ENCODE measurements around the gene TMEM215. TPM values are rescaled to one million over a fixed set of nuclear protein-coding genes. Genes with fewer than 3 reads are reported as not detected.

TMEM215 gene
- total and polyA plus RNA-seq, 2 of the 8 experiments (the other 6 are each of a cell fraction or from before 2014, with no cell fraction given) = 0.33 to 0.67 TPM

- no peaks in the 10 kb centered on the region; a peak in 1 of 4 replicates for H3K9me3 ChIP-seq (ENCODE audit: insufficient read depth in 2 of 2, low read depth in 1 of 2, low read length in 1 of 2)
- no peaks in the 10 kb centered on the region for H3K4me1 ChIP-seq (replicated peaks in 1 of 4; ENCODE audit: control insufficient read depth in 3 of 4, insufficient read depth in 4 of 4, low read length in 3 of 4)
- no peak overlapping the region for H4K8ac ChIP-seq (ENCODE audit: extremely low read depth, insufficient read depth, low read length)
- no peak overlapping the region for H3K27ac ChIP-seq (ENCODE audit: low read depth, low read length)
- H3K4ac ChIP-seq (replicated peaks; ENCODE audit: insufficient read length, low read depth, low read length) = no peak overlapping the region
- no peak overlapping the region for H2AK5ac ChIP-seq (ENCODE audit: low read depth, low read length)
- DNase-seq (ENCODE audit: low read depth in 1 of 2, low spot score in 2 of 2) (no peak), FAIRE-seq (no peak)
- no peak overlapping the region for H2BK5ac ChIP-seq (ENCODE audit: low read depth, low read length)
- no peak for TF ChIP-seq TAF7 (optimal IDR thresholded peaks at IDR 0.05; ENCODE audit: borderline replicate concordance, low read depth, low read length)
- no peak for TF ChIP-seq ZNF274 (IDR thresholded peaks at IDR 0.05; ENCODE audit: borderline replicate concordance, extremely low read depth, low read length)
- TF ChIP-seq CHD1 (IDR thresholded peaks at IDR 0.05; ENCODE audit: low read depth, low read length) = no peak
- TF ChIP-seq BACH1 (IDR thresholded peaks at IDR 0.05; ENCODE audit: low read length) = no peak
- TF ChIP-seq POLR2A (IDR thresholded peaks at IDR 0.05; ENCODE audit: control extremely low read depth in 1 of 2, low read depth in 2 of 2, low read length in 2 of 2) = no peak
- TF ChIP-seq JUND (IDR thresholded peaks at IDR 0.05; ENCODE audit: low read length) = no peak
- TF ChIP-seq TBP (IDR thresholded peaks at IDR 0.05; ENCODE audit: low read depth, low read length) = no peak
- TF ChIP-seq SUZ12 (IDR thresholded peaks at IDR 0.05; ENCODE audit: low read length) = no peak
- no peak for TF ChIP-seq SP4 (IDR thresholded peaks at IDR 0.05; ENCODE audit: low read length)
- TF ChIP-seq RAD21 (IDR thresholded peaks at IDR 0.05 in 1 of 2, conservative IDR thresholded peaks at IDR 0.05 in 1 of 2; ENCODE audit: low read depth in 2 of 2, low read length in 2 of 2) = no peak
- no peak for TF ChIP-seq HDAC6 (IDR thresholded peaks at IDR 0.05; ENCODE audit: low read depth, low read length)
- H2BK120ac ChIP-seq (replicated peaks; ENCODE audit: low read depth, low read length) = no peak overlapping the region
- H3K18ac ChIP-seq (ENCODE audit: extremely low read depth, low read length) = no peak overlapping the region
- H3K79me2 ChIP-seq (ENCODE audit: control insufficient read depth in 1 of 2, insufficient read depth in 2 of 2, low read length in 2 of 2) = no peaks in the 10 kb centered on the region
- H3K23ac ChIP-seq (ENCODE audit: insufficient read length) = no peak overlapping the region
- no peak overlapping the region for H2BK15ac ChIP-seq (ENCODE audit: low read length)
- H3K36me3 ChIP-seq (ENCODE audit: control insufficient read depth in 2 of 4, insufficient read depth in 4 of 4, low read length in 3 of 4) = no peaks in the 10 kb centered on the region
- H3K23me2 ChIP-seq (ENCODE audit: low read depth, low read length) = no peaks in the 10 kb centered on the region; the same call in 1 of the 2 replicates
- no peak overlapping the region for H2AFZ ChIP-seq (ENCODE audit: low read length)
- CTCF ChIA-PET (ENCODE audit: partially characterized antibody) = interaction anchor here (1.2 to 1.7 kb wide), 3 partner anchors 15 to 243 kb away, joined by 3 to 5 read pairs (median 4); no protein-coding TSS in a partner anchor
- no peak overlapping the region for H3K4me3 ChIP-seq (ENCODE audit: extremely low read depth in 1 of 4, insufficient read depth in 2 of 4, low read depth in 3 of 4, low read length in 4 of 4)
- POLR2A ChIA-PET (ENCODE audit: partially characterized antibody) = no interaction called here
- H3K4me2 ChIP-seq (ENCODE audit: insufficient read depth in 1 of 2, low read depth in 2 of 2, low read length in 2 of 2) = no peak overlapping the region
- H4K20me1 ChIP-seq (replicated peaks in 1 of 2; ENCODE audit: control insufficient read depth in 1 of 2, insufficient read depth in 2 of 2, low read length in 2 of 2) = no peaks in the 10 kb centered on the region
- H4K5ac ChIP-seq (ENCODE audit: insufficient read length, low read depth, low read length) = no peak overlapping the region
- H3K14ac ChIP-seq (ENCODE audit: insufficient read length) = no peak overlapping the region
- H3K9ac ChIP-seq (replicated peaks in 1 of 4; ENCODE audit: extremely low read depth in 1 of 4, low read depth in 3 of 4, low read length in 3 of 4) = no peak overlapping the region
- H4K91ac ChIP-seq (replicated peaks; ENCODE audit: insufficient read length, low read length) = no peak overlapping the region
- H2BK12ac ChIP-seq (ENCODE audit: low read depth, low read length) = no peak overlapping the region
- no peak overlapping the region for H2BK20ac ChIP-seq (ENCODE audit: low read length)
- H3K79me1 ChIP-seq (ENCODE audit: low read depth, low read length) = no peaks in the 10 kb centered on the region
- no peaks in the 10 kb centered on the region; a peak in 1 of 7 replicates for H3K27me3 ChIP-seq (replicated peaks in 1 of 4; ENCODE audit: control insufficient read depth in 3 of 4, extremely low read depth in 1 of 4, insufficient read depth in 3 of 4, low read length in 3 of 4)
- no peak overlapping the region for H3K56ac ChIP-seq (replicated peaks; ENCODE audit: insufficient read length, low read depth, low read length)
Measured at GRCh38 chr9:32823551-32823950, 40.2 kb downstream of the TMEM215 start.

Data from H1 (cell line).